ENCODE measurements around the gene PRSS22. TPM values are rescaled to one million over a fixed set of nuclear protein-coding genes. Genes with fewer than 3 reads are reported as not detected.

Gene PRSS22
- total RNA-seq, 1 experiment from 2014 or later, result 3.9 TPM

DNA sequence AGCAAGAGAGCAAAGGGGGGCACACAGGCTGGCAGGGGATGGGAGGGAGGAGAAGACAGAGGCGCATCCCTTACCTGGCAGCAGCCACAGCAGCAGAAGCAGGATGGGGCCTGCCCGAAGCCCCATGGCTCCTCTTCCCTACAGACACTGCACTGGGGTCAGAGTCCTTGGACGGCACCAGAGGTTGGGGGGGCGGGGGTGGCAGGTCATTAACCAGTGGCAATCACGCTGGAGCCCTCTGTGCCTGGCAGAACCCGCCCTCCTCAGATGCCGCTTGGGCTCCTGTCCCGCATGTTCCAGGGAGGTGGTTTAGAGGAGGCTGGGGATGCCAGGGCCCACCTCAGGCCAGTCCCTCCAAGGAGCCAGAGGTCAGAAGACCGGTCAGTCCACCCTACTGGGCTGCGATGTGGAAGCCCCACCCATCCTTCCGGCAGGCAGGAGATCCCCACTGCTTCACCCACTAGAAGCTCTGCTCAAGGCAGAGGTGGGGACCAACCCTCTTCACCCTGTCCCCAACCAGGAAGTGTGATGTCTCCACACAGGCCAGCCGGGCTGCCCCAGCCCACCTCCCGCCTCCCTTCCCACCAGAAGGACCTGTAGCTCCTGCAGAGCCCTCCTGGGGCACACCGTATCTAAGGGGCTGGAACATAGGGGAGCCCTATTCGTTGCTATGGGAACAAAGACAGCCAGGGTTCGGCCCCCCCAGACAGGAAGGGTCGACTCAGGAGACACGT, 16.2 kb downstream of the PRSS22 start:
- CTCF ChIA-PET, result interaction anchor here (0.6 to 2.2 kb wide), 19 partner anchors 9 to 129 kb away, joined by 3 to 9 read pairs (median 3); partner anchors contain the start of genes FLYWCH2 and ZG16B
- TF ChIP-seq SP1 (CRISPR knock-in tag; conservative IDR thresholded peaks at IDR 0.05) (no peak), MXD4 (CRISPR knock-in tag; IDR thresholded peaks at IDR 0.05; ENCODE audit: borderline replicate concordance) (no peak), TEAD1 (CRISPR knock-in tag; IDR thresholded peaks at IDR 0.05) (no peak), OVOL2 (CRISPR knock-in tag; IDR thresholded peaks at IDR 0.05; ENCODE audit: borderline replicate concordance) (no peak), CBFB (CRISPR knock-in tag; IDR thresholded peaks at IDR 0.05; ENCODE audit: low read depth) (no peak)
- TF ChIP-seq, protein P1, sequence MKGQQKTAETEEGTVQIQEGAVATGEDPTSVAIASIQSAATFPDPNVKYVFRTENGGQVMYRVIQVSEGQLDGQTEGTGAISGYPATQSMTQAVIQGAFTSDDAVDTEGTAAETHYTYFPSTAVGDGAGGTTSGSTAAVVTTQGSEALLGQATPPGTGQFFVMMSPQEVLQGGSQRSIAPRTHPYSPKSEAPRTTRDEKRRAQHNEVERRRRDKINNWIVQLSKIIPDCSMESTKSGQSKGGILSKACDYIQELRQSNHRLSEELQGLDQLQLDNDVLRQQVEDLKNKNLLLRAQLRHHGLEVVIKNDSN (CRISPR knock-in tag; IDR thresholded peaks at IDR 0.05), result no peak
- TF ChIP-seq, protein P2, sequence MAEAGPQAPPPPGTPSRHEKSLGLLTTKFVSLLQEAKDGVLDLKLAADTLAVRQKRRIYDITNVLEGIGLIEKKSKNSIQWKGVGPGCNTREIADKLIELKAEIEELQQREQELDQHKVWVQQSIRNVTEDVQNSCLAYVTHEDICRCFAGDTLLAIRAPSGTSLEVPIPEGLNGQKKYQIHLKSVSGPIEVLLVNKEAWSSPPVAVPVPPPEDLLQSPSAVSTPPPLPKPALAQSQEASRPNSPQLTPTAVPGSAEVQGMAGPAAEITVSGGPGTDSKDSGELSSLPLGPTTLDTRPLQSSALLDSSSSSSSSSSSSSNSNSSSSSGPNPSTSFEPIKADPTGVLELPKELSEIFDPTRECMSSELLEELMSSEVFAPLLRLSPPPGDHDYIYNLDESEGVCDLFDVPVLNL (CRISPR knock-in tag; IDR thresholded peaks at IDR 0.05; ENCODE audit: borderline replicate concordance, low read depth), result no peak
- TF ChIP-seq, protein P3, sequence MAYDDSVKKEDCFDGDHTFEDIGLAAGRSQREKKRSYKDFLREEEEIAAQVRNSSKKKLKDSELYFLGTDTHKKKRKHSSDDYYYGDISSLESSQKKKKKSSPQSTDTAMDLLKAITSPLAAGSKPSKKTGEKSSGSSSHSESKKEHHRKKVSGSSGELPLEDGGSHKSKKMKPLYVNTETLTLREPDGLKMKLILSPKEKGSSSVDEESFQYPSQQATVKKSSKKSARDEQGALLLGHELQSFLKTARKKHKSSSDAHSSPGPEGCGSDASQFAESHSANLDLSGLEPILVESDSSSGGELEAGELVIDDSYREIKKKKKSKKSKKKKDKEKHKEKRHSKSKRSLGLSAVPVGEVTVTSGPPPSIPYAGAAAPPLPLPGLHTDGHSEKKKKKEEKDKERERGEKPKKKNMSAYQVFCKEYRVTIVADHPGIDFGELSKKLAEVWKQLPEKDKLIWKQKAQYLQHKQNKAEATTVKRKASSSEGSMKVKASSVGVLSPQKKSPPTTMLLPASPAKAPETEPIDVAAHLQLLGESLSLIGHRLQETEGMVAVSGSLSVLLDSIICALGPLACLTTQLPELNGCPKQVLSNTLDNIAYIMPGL (CRISPR knock-in tag; IDR thresholded peaks at IDR 0.05), result 0 out of 2 replicates have a peak, but pooled peaks have one; percentile 10
- Mint-ChIP-seq H3K9me3 (peaks cover 21% of the 10 kb centered on the region), H3K27ac (no peak overlapping the region), H3K27me3 (ENCODE audit: low read depth) (peaks cover 26% of the 10 kb centered on the region), H3K4me3 (no peak overlapping the region), H3K36me3 (no peaks in the 10 kb centered on the region), H3K4me1 (peaks cover 9% of the 10 kb centered on the region)
- no peak for DNase-seq (ENCODE audit: low spot score)
- no peak for ATAC-seq
- POLR2A ChIA-PET, result interaction anchor here (0.6 kb wide), 1 partner anchor 121 kb away, joined by 3 read pairs; no protein-coding TSS in a partner anchor

DNA sequence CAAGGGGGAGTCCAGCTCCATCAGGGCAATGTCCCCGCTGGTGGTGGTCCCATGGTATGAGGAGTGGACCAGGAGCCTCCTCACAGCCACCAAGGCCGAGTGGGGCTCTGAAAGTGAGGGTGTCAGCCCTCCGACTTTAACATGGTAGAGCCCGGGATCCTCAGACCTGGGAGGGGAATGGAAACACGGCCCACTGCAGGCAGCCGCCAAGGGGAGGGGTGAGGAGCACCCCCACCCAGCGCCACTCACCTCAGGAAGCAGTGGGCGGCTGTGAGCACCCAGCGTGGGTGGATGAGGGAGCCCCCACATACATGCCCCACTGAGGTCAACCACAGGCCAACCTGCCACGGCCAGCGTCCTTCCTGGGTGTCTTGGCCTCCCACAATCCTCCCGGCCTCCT, 17.1 kb downstream of the PRSS22 start:
- peaks cover 13% of the 10 kb centered on the region for H3K9me3 Mint-ChIP-seq
- H3K4me1 Mint-ChIP-seq, result peaks cover 14% of the 10 kb centered on the region
- POLR2A ChIA-PET, result no interaction called here
- CTCF ChIA-PET, result interaction anchor here (0.8 kb wide), 1 partner anchor 24 kb away, joined by 3 read pairs; the partner anchor contains the start of gene PRSS21
- ATAC-seq (no peak), DNase-seq (ENCODE audit: low spot score) (no peak)
- no peaks in the 10 kb centered on the region for H3K36me3 Mint-ChIP-seq
- H3K27me3 Mint-ChIP-seq (ENCODE audit: low read depth), result peaks cover 17% of the 10 kb centered on the region
- H3K27ac Mint-ChIP-seq, result no peak overlapping the region
- no peak overlapping the region for H3K4me3 Mint-ChIP-seq
- TF ChIP-seq SMAD3 (CRISPR knock-in tag; IDR thresholded peaks at IDR 0.05; ENCODE audit: borderline replicate concordance) (no peak), CREM (CRISPR knock-in tag; IDR thresholded peaks at IDR 0.05) (no peak), TCF7 (CRISPR knock-in tag; IDR thresholded peaks at IDR 0.05; ENCODE audit: low read depth) (no peak), GRHL2 (CRISPR knock-in tag; IDR thresholded peaks at IDR 0.05; ENCODE audit: insufficient replicate concordance, severe bottlenecking) (no peak), NR2C2 (CRISPR knock-in tag; IDR thresholded peaks at IDR 0.05) (no peak), JAZF1 (CRISPR knock-in tag; IDR thresholded peaks at IDR 0.05) (no peak), NFYB (CRISPR knock-in tag; conservative IDR thresholded peaks at IDR 0.05; ENCODE audit: low read depth) (no peak), KAT7 (CRISPR knock-in tag; IDR thresholded peaks at IDR 0.05; ENCODE audit: borderline replicate concordance) (no peak)
- TF ChIP-seq, protein P4, sequence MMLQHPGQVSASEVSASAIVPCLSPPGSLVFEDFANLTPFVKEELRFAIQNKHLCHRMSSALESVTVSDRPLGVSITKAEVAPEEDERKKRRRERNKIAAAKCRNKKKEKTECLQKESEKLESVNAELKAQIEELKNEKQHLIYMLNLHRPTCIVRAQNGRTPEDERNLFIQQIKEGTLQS (CRISPR knock-in tag; conservative IDR thresholded peaks at IDR 0.05), result no peak
- TF ChIP-seq, protein P5, sequence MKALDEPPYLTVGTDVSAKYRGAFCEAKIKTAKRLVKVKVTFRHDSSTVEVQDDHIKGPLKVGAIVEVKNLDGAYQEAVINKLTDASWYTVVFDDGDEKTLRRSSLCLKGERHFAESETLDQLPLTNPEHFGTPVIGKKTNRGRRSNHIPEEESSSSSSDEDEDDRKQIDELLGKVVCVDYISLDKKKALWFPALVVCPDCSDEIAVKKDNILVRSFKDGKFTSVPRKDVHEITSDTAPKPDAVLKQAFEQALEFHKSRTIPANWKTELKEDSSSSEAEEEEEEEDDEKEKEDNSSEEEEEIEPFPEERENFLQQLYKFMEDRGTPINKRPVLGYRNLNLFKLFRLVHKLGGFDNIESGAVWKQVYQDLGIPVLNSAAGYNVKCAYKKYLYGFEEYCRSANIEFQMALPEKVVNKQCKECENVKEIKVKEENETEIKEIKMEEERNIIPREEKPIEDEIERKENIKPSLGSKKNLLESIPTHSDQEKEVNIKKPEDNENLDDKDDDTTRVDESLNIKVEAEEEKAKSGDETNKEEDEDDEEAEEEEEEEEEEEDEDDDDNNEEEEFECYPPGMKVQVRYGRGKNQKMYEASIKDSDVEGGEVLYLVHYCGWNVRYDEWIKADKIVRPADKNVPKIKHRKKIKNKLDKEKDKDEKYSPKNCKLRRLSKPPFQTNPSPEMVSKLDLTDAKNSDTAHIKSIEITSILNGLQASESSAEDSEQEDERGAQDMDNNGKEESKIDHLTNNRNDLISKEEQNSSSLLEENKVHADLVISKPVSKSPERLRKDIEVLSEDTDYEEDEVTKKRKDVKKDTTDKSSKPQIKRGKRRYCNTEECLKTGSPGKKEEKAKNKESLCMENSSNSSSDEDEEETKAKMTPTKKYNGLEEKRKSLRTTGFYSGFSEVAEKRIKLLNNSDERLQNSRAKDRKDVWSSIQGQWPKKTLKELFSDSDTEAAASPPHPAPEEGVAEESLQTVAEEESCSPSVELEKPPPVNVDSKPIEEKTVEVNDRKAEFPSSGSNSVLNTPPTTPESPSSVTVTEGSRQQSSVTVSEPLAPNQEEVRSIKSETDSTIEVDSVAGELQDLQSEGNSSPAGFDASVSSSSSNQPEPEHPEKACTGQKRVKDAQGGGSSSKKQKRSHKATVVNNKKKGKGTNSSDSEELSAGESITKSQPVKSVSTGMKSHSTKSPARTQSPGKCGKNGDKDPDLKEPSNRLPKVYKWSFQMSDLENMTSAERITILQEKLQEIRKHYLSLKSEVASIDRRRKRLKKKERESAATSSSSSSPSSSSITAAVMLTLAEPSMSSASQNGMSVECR (CRISPR knock-in tag; IDR thresholded peaks at IDR 0.05; ENCODE audit: borderline replicate concordance), result no peak
- TF ChIP-seq, protein P6, sequence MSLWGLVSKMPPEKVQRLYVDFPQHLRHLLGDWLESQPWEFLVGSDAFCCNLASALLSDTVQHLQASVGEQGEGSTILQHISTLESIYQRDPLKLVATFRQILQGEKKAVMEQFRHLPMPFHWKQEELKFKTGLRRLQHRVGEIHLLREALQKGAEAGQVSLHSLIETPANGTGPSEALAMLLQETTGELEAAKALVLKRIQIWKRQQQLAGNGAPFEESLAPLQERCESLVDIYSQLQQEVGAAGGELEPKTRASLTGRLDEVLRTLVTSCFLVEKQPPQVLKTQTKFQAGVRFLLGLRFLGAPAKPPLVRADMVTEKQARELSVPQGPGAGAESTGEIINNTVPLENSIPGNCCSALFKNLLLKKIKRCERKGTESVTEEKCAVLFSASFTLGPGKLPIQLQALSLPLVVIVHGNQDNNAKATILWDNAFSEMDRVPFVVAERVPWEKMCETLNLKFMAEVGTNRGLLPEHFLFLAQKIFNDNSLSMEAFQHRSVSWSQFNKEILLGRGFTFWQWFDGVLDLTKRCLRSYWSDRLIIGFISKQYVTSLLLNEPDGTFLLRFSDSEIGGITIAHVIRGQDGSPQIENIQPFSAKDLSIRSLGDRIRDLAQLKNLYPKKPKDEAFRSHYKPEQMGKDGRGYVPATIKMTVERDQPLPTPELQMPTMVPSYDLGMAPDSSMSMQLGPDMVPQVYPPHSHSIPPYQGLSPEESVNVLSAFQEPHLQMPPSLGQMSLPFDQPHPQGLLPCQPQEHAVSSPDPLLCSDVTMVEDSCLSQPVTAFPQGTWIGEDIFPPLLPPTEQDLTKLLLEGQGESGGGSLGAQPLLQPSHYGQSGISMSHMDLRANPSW (CRISPR knock-in tag; conservative IDR thresholded peaks at IDR 0.05; ENCODE audit: low read depth), result no peak
- TF ChIP-seq, protein P1 (CRISPR knock-in tag; IDR thresholded peaks at IDR 0.05), result no peak
- TF ChIP-seq, protein P7, sequence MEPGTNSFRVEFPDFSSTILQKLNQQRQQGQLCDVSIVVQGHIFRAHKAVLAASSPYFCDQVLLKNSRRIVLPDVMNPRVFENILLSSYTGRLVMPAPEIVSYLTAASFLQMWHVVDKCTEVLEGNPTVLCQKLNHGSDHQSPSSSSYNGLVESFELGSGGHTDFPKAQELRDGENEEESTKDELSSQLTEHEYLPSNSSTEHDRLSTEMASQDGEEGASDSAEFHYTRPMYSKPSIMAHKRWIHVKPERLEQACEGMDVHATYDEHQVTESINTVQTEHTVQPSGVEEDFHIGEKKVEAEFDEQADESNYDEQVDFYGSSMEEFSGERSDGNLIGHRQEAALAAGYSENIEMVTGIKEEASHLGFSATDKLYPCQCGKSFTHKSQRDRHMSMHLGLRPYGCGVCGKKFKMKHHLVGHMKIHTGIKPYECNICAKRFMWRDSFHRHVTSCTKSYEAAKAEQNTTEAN (CRISPR knock-in tag; IDR thresholded peaks at IDR 0.05), result no peak

All from WTC11 (cell line).